ENCODE results near the gene GTF3C4. TPM values are rescaled to one million over a fixed set of nuclear protein-coding genes. Genes with fewer than 3 reads are reported as not detected.

The GTF3C4 gene, protein sequence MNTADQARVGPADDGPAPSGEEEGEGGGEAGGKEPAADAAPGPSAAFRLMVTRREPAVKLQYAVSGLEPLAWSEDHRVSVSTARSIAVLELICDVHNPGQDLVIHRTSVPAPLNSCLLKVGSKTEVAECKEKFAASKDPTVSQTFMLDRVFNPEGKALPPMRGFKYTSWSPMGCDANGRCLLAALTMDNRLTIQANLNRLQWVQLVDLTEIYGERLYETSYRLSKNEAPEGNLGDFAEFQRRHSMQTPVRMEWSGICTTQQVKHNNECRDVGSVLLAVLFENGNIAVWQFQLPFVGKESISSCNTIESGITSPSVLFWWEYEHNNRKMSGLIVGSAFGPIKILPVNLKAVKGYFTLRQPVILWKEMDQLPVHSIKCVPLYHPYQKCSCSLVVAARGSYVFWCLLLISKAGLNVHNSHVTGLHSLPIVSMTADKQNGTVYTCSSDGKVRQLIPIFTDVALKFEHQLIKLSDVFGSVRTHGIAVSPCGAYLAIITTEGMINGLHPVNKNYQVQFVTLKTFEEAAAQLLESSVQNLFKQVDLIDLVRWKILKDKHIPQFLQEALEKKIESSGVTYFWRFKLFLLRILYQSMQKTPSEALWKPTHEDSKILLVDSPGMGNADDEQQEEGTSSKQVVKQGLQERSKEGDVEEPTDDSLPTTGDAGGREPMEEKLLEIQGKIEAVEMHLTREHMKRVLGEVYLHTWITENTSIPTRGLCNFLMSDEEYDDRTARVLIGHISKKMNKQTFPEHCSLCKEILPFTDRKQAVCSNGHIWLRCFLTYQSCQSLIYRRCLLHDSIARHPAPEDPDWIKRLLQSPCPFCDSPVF
- 14.8 and 17.2 TPM in 2 replicates for total RNA-seq (2014; rRNA removed; shearing (Covaris generic); ENCODE audit: low replicate concordance)

DNA sequence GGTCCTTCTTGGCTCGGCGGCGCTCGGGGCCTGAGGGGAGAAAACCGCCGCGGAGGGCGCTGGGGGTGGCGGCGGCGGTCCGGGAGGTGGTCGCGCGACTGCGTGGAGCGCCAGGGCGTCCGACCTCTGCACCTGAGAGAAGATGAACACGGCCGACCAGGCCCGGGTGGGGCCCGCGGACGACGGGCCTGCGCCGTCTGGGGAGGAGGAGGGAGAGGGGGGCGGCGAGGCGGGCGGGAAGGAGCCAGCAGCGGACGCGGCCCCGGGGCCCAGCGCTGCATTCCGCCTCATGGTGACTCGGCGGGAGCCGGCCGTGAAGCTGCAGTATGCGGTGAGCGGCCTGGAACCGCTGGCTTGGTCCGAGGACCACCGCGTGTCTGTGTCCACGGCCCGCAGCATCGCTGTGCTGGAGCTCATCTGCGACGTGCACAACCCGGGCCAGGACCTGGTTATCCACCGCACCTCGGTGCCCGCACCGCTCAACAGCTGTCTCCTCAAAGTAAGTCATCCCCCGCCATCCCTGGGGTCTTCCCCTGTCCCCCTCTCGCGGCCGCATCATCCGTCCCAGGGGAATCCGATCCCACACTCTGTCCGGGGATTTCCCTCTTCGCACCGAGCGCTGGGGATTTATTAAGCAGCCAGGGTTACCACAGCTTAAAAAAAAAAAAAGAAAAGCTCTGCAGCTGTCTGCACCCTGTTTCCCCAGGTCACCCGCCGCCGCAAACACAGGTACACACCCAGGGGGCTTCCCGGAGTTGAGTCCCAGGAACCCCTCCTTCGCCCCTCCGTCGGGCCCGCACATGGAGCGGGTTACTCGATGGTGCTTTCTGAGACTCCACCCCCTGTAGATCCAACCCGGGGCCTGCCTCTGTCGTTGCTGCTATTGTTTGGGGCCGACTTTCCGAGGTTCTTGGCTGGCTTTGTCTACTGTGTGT, at the start of gene GTF3C4:
Gene GTF3C4 (plus strand): TSS at position 8 of the 935 bp plus-strand sequence. CDS start 135 bp downstream, at position 143.
- Histone ChIP-seq H3K9me3 (no peaks in the 10 kb centered on the region), H3K27me3 (no peaks in the 10 kb centered on the region), H3K4me3 (peak within 1 kb of the TSS; percentile 95), H3K36me3 (peaks cover 36% of the 10 kb centered on the region)
- DNase-seq = peak; percentile 37

DNA sequence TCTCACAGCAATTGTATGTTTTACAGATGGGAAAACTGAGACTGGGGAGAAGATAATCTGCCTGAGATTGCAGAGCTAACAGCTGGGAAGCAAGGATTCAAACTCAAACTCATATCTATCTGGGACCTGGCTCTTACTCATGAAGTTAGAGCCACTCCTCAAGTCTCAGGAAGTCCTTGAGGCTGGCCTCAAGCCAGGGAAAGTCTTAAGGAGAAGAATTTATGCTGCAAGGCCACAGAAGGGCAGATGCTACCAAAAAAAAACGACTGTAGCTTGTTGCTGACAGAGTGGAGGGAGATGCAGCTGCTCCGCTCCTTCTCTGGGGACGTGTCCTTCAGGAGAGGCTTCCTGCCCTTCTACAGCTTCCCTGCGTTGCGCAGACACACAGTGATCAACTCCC, 48.1 kb upstream of the GTF3C4 start:
- no peaks in the 10 kb centered on the region for H3K9me3 ChIP-seq
- H3K4me3 ChIP-seq = no peak overlapping the region
- H3K36me3 ChIP-seq = peaks cover 40% of the 10 kb centered on the region
- H3K27me3 ChIP-seq = no peaks in the 10 kb centered on the region
- DNase-seq = no peak

DNA sequence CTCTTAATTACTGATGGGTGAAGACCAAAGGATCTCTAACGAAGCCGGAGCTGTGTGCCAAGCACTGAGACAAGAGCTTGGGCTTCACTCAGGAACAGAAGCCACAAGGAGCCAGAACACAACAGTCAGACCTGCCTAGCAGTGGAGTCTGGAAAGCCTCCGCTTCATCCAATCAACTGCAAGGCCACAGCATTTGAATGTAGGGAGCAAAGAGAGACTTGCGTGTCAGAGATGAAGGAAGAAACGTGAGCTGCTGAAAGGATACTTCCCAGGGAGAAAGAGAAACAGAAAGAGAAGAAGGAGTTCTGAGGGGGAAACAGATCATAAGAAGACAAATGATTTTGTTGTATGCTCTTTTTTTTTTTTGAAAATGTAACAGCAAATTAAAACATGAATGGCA, 44.0 kb upstream of the GTF3C4 start:
- DNase-seq = no peak
- no peaks in the 10 kb centered on the region for H3K9me3 ChIP-seq
- no peak overlapping the region for H3K4me3 ChIP-seq
- H3K36me3 ChIP-seq = peaks cover 44% of the 10 kb centered on the region
- no peaks in the 10 kb centered on the region for H3K27me3 ChIP-seq

DNA sequence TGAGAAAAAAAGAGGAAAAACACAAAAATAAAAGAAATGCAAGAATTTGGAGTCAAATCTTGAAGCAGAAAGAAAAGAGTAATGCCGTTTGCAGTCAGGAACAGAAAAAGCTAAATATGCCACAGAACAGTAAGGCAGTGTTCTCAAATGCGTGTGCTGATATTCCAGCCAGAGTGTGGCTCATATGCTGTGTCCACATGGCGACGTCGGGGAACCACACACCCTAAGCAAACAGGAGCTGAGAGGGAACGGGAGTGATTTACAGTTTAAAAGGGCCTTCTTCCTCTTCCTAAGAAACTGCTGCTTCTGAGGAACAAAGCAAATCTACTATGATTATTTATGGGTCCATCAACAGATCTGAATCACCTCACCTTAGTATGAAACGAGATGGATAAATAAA, 43.2 kb upstream of the GTF3C4 start:
- H3K27me3 ChIP-seq = no peaks in the 10 kb centered on the region
- H3K36me3 ChIP-seq = peaks cover 48% of the 10 kb centered on the region
- no peak overlapping the region for H3K4me3 ChIP-seq
- DNase-seq = no peak
- no peaks in the 10 kb centered on the region for H3K9me3 ChIP-seq

DNA sequence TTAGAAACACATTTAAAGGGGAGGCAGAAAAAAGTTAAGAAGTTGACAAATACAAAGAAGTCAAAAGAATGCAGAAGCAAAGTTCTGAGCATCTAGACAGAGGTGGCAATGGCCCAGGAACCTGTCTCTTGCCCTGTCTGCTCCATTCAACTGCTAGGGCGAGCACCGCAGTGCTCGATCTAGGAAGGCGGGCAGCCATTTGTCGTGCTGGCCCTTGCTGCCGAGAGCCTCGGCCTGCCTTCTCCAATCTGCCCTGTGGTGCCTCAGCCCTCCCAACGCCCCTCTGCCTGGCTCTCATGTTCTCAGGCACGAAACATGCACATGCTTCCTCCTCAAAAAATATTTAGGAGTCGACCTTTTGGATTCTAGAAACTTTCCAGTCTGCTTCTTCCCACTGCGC, 42.7 kb upstream of the GTF3C4 start:
- Histone ChIP-seq H3K4me3 (no peak overlapping the region), H3K36me3 (peaks cover 53% of the 10 kb centered on the region), H3K27me3 (no peaks in the 10 kb centered on the region), H3K9me3 (no peaks in the 10 kb centered on the region)
- DNase-seq = no peak

DNA sequence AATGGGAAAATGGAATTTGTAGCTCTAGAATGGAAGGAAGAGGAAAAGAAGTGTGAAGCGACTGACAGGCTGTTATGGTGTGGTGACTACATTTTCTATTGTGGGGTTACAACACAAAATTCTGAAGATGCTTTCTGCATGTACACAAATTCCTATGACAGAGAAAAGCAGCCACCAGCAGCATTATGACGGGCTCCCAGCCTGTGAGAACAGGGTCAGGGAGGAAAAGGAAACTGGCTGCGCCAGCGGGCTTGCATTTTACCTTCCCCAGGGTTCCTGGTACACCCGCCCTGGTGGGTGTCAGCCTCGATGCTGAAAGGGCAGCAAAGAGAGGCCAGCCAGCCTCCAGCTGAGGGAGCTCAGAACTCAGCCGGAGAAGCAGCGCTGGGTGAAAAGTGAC, 41.5 kb upstream of the GTF3C4 start:
- H3K9me3 ChIP-seq = no peaks in the 10 kb centered on the region
- DNase-seq = no peak
- no peak overlapping the region for H3K4me3 ChIP-seq
- peaks cover 55% of the 10 kb centered on the region for H3K36me3 ChIP-seq
- no peaks in the 10 kb centered on the region for H3K27me3 ChIP-seq

DNA sequence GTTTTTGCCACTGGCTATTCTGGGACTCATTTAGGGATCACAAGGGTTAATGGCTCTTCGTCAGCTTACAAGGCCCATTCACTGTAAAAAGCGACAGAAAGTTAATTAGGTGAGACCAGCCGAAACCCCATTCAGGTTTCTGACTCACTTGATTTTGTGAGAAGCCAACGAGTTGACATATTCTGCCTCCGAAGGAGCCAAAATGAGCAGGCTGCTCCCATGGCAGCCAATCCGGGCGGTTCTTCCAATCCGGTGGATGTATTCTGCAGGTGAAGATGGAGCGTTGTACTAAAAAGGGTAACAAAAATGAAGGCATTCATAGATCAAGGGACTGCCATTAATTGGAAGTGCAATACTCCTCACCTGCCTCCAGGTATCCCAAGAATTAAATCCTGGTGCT, 40.1 kb upstream of the GTF3C4 start:
- Histone ChIP-seq H3K36me3 (peaks cover 52% of the 10 kb centered on the region), H3K27me3 (no peaks in the 10 kb centered on the region), H3K9me3 (no peaks in the 10 kb centered on the region), H3K4me3 (no peak overlapping the region)
- DNase-seq = no peak

DNA sequence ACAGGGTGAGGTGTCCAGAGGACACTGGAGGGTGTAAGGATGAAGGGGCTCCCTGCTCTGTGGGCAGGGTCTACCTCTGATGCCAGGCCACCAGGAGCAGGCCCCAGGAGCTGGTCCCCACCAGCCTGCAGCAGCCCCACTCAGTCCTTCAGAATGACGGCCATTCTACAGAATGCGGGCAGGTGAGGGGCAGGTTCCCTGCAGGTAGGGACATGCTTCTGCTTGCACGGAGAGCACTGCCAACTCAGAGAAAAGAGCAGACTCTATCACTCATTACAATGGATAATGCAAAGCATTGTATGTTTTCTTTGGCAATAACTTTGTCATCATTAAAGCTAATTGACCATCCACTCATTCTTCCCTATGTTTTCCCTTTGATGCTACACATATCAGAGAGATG, 39.5 kb upstream of the GTF3C4 start:
- Histone ChIP-seq H3K4me3 (no peak overlapping the region), H3K36me3 (peaks cover 48% of the 10 kb centered on the region), H3K9me3 (no peaks in the 10 kb centered on the region), H3K27me3 (no peaks in the 10 kb centered on the region)
- no peak for DNase-seq

DNA sequence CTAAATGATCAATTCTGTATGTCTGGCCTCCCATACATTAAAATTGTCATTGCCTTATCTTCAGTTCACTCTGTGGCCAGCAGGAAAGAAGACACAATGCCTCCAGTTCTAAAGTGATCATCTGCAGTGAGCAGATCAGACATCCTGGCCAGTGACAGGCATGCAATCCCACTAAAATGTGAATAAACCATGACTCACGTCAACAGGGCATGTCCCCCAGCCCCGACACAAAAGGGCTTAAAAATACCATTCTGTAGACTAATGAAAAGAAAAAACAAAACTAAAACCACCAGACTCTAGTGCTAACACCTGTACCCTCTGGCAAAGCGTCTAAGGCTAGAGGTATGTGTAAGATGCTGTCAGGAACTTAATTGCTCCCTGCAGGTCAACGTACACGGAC, 39.0 kb upstream of the GTF3C4 start:
- Histone ChIP-seq H3K9me3 (no peaks in the 10 kb centered on the region), H3K27me3 (no peaks in the 10 kb centered on the region), H3K36me3 (peaks cover 48% of the 10 kb centered on the region), H3K4me3 (no peak overlapping the region)
- peak; percentile 8 for DNase-seq

DNA sequence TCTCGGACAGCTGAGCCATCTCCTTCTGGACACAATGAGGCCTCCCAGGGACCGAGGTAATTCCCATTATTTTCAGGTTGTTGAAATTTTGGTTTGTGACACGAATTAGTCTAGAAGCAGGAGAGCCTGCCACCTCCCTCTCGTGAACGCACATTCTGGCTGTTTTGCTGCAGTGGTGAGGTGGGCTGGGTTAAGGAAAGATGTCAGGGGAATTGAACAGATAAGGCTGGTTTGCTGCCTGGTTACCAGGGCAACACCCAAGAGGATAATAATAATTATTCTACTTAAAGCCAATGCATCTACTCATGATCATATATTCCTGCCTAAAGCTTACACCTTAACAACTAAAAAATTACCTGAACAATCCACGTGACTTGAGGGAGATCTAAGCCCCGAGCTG, 38.6 kb upstream of the GTF3C4 start:
- peaks cover 48% of the 10 kb centered on the region for H3K36me3 ChIP-seq
- DNase-seq = no peak

DNA sequence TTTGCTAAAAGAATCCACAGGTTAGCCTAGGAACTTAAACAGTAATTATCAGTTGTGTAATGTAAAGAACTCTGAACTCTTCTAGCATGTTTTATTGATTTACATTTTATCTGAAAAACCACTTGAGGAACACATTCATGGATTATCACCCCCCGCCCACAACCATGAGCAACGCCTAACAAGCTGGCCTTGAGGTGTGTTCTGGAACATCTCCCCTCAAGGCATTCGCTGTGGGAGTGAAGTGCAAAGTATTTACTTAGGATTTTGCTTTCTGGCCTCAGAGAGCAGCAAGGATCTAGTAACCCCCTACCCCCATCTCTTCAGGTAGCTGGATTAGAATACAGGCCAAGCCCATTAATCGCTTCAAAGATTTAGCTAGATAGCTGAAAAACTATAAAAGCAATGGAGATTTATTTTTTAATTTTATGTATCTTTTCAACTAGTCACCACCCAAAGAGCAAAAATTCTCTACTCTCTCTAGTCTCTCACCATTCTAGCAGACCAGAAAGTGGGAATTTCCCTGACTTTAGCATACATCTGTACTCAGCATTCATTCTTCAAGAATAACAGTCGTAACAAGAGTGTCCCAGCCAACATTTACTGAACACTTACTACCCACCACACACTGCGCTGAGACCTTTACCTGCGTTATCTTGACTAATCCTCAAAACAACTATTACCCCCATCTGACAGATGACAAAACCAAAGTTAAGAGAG, 37.7 kb upstream of the GTF3C4 start:
- no peaks in the 10 kb centered on the region for H3K9me3 ChIP-seq
- no peaks in the 10 kb centered on the region for H3K27me3 ChIP-seq
- DNase-seq = no peak
- H3K4me3 ChIP-seq = no peak overlapping the region
- H3K36me3 ChIP-seq = peaks cover 53% of the 10 kb centered on the region

More for the DNA sequence above, 38.6 kb upstream of the GTF3C4 start:
- Histone ChIP-seq H3K4me3 (no peak overlapping the region), H3K9me3 (no peaks in the 10 kb centered on the region), H3K27me3 (no peaks in the 10 kb centered on the region)

DNA sequence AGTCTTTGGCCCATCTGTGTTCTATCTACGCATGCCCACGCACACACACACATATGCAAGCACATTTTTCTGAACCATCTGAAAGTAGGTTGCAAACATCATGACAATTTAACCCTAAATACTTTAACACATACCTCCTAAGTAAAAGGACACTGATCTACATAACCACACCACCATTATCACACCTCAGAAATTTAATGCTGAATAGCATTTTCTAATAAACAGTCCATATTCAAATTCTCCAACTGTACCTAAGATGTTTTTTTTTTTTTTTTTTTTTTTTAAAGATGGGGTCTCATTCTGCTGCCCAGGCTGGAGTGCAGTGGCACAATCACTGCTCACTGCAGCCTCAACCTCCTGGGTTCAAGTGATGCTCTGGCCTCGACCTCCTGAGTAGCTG, 35.9 kb upstream of the GTF3C4 start:
- H3K4me3 ChIP-seq = no peak overlapping the region
- peaks cover 54% of the 10 kb centered on the region for H3K36me3 ChIP-seq
- no peaks in the 10 kb centered on the region for H3K9me3 ChIP-seq
- DNase-seq = no peak
- H3K27me3 ChIP-seq = no peaks in the 10 kb centered on the region

DNA sequence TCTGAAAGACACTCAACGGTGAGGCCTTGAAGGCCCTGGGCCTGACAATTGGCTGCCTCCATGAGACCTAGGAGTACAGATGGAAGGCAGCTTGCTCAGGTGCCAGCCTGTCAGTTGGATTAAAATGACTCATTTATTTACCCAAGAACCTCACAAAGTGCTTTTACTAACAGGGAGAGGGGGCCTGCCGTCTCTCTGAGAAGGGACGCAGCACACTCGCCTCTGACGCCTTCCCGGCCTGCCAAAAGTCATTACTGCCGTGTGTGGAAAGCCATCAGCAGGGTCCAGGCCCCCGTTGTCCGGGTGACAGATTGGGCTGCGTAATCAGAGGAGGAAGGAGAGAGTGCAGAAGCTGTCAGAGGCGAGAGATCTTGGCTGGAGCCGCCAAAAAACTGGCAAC, 32.9 kb upstream of the GTF3C4 start:
- Histone ChIP-seq H3K4me3 (no peak overlapping the region), H3K36me3 (peaks cover 48% of the 10 kb centered on the region), H3K9me3 (no peaks in the 10 kb centered on the region), H3K27me3 (no peaks in the 10 kb centered on the region)
- DNase-seq = no peak

DNA sequence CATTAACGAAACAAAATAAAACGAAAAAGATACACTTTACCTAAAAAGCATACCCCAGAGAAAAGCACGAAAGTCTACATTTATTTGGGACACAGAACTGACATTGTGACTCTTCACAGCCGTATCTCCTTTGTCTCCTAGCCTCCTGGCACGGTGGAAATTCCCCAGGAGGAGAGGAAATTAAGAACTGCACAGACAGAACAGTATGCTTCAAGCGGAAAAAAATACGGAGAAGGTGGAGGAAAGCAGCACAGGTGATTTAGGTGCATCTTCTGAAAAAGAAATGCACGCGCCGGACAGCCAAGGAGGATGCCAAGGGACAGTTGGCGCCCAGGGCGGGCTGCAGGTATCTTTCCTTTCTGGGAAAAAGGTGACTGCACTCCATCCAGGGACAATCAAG, 32.5 kb upstream of the GTF3C4 start:
- H3K4me3 ChIP-seq = no peak overlapping the region
- no peak for DNase-seq
- H3K9me3 ChIP-seq = no peaks in the 10 kb centered on the region
- H3K27me3 ChIP-seq = no peaks in the 10 kb centered on the region
- H3K36me3 ChIP-seq = peaks cover 44% of the 10 kb centered on the region

DNA sequence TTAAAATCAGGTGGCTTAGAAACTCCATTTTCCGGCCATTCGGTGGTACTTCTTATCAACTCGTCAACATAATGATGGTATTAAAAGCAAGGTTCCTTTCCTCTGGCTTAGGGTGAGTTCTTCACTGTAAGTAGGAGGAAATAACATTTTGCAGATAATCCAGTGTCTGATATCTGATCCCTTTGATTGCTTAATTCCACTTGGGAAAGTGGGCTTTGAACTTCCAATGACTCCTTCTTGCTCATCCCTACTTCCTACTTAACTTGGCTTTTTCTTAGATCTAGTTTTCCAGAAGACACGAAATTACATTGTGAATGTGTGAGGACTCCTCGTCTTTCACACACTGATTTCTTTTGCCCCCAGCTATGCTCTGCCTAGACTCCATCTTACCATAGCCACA, 32.0 kb upstream of the GTF3C4 start:
- Histone ChIP-seq H3K9me3 (no peaks in the 10 kb centered on the region), H3K27me3 (no peaks in the 10 kb centered on the region), H3K4me3 (no peak overlapping the region), H3K36me3 (peaks cover 44% of the 10 kb centered on the region)
- no peak for DNase-seq

DNA sequence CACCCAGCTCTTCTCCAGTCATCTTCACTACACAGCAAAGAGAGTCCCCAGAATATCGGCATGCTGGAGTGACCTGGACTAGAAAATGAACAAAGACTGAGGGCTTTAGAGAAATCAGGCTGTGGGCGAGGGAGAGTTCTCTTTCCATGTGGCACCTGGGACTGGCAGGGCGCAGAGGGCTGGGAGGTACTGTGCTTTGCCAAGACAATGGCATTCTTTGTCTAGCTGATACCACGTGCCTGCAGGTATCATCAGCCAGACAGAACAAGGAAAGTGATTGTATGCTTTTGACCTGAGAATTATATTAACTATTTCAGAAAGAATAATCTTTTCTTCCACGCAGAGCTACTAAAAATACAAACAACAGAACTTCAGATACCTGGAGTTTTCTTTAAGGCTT, 30.9 kb upstream of the GTF3C4 start:
- H3K27me3 ChIP-seq = no peaks in the 10 kb centered on the region
- no peak overlapping the region for H3K4me3 ChIP-seq
- H3K9me3 ChIP-seq = no peaks in the 10 kb centered on the region
- H3K36me3 ChIP-seq = peaks cover 48% of the 10 kb centered on the region
- no peak for DNase-seq

Measured in MG63 (cell line).